ENCODE measurements around the gene MRPL10.

Gene MRPL10

GRCh38 chr17:47813077-47813476 lies 18.3 kb downstream of the MRPL10 start:
- TF ChIP-seq CTCF (IDR thresholded peaks at IDR 0.05; ENCODE audit: low read depth, low read length): no peak
- H3K4me3 ChIP-seq (ENCODE audit: low read depth, low read length): no peak overlapping the region

- no peak overlapping the region for H3K4me3 ChIP-seq (ENCODE audit: low read depth, low read length)
- no peak for TF ChIP-seq CTCF (IDR thresholded peaks at IDR 0.05; ENCODE audit: low read depth, low read length)
Measured at GRCh38 chr17:47812146-47812920, 19.0 kb downstream of the MRPL10 start.

- H3K4me3 ChIP-seq (ENCODE audit: low read depth, low read length): no peak overlapping the region
- no peak for TF ChIP-seq CTCF (IDR thresholded peaks at IDR 0.05; ENCODE audit: low read depth, low read length)
Measured at GRCh38 chr17:47811709-47812108, 19.6 kb downstream of the MRPL10 start.

GRCh38 chr17:47810901-47811635 lies 20.3 kb downstream of the MRPL10 start:
- H3K4me3 ChIP-seq (ENCODE audit: low read depth, low read length): no peak overlapping the region

DNA sequence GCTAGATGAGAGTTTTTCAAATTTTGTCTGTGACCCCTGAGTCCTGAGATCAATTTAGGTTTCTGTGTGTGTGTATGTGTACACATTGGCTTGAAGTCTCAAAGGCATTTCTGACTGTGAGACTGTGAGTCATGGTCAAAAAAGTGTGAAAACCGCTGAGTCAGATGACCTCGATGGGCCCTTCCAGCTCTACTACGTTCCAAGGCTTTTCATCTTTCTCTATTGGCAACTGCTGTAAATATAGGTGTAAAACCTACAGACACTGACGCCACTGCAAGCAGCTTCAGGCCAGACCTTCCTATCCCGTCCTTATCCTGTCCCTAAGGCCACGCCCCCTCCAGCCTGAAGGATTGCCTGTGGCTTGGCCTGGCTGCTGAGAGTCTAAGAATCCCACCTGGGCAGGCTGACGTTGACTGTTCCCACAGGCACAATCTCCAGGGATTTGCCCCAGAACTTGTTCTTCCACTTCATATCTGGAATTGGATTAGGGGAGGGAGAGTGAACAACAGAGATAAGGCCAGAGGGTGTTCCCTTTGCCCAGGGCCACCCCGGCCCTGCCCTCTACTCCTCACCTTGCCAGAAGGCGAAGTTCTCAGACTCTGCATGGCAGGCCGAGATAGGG lies 21.0 kb downstream of the MRPL10 start:
- no peak for TF ChIP-seq CTCF (IDR thresholded peaks at IDR 0.05; ENCODE audit: low read depth, low read length)
- no peak overlapping the region for H3K4me3 ChIP-seq (ENCODE audit: low read depth, low read length)

More at GRCh38 chr17:47810901-47811635, 20.3 kb downstream of the MRPL10 start:
- no peak for TF ChIP-seq CTCF (IDR thresholded peaks at IDR 0.05; ENCODE audit: low read depth, low read length)

GRCh38 chr17:47808830-47809480 lies 22.4 kb downstream of the MRPL10 start:
- no peak for TF ChIP-seq CTCF (IDR thresholded peaks at IDR 0.05; ENCODE audit: low read depth, low read length)

More at GRCh38 chr17:47808830-47809480, 22.4 kb downstream of the MRPL10 start:
- H3K4me3 ChIP-seq (ENCODE audit: low read depth, low read length): no peak overlapping the region

Measured in WI38 (cell line).